Calu3 (cell line): ENCODE data around the gene RAD51B. TPM values are rescaled to one million over a fixed set of nuclear protein-coding genes. Genes with fewer than 3 reads are reported as not detected.

Experiments
- BruUV-seq: library from RNA; stranded (reverse); fragments of 400-500 nt; replicated peaks from 2 replicates; lab custom pipeline; 2021; lab: Mats Ljungman, UMichigan
- CTCF ChIA-PET: fragments of 300-600 bp; sonication (Branson Sonifier 250); formaldehyde crosslinking; loops from one replicate; lab custom pipeline; 2022; ENCODE audit warnings: antibody characterized with exemption; lab: Charles Lee
- DNase-seq: peaks from one replicate; pipeline ENCODE4 v3.0.0; 2022
- H3K27ac Mint-ChIP-seq: one replicate; pipeline ENCODE4 v1.8.0; 2022; ENCODE audit warnings: mixed read lengths; ENCODE audit not compliant: unreplicated experiment
- H3K27me3 Mint-ChIP-seq: one replicate; pipeline ENCODE4 v1.8.0; 2022; ENCODE audit warnings: mixed read lengths; ENCODE audit not compliant: unreplicated experiment
- H3K36me3 Mint-ChIP-seq: one replicate; pipeline ENCODE4 v1.8.0; 2022; ENCODE audit warnings: mild to moderate bottlenecking, moderate library complexity, mixed read lengths; ENCODE audit not compliant: insufficient read depth, unreplicated experiment
- H3K4me1 Mint-ChIP-seq: one replicate; pipeline ENCODE4 v1.8.0; 2022; ENCODE audit warnings: mild to moderate bottlenecking, low read depth, mixed read lengths; ENCODE audit not compliant: unreplicated experiment
- H3K4me3 Mint-ChIP-seq: one replicate; pipeline ENCODE4 v1.8.0; 2022; ENCODE audit warnings: mild to moderate bottlenecking, low read depth, moderate library complexity, mixed read lengths; ENCODE audit not compliant: unreplicated experiment
- H3K9me3 Mint-ChIP-seq: one replicate; pipeline ENCODE4 v1.8.0; 2022; ENCODE audit warnings: low read depth, mixed read lengths; ENCODE audit not compliant: unreplicated experiment
- intact Hi-C: fragments of 100-400 bp; cut with micrococcal nuclease; formaldehyde crosslinking; loops from one replicate; pipeline ENCODE4 v1.10.0; 2022; ENCODE audit not compliant: unreplicated experiment
- total RNA-seq: library from RNA; stranded (reverse); gene quantifications from 2 replicates; pipeline ENCODE4 v1.2.3, GENCODE V29; 2022
- TF ChIP-seq, protein P1 (sequence below): fragments of 200-600 bp; IDR thresholded peaks from one replicate; pipeline ENCODE4 v1.8.0; 2022; ENCODE audit warnings: antibody characterized with exemption; ENCODE audit not compliant: unreplicated experiment

Gene RAD51B
- total RNA-seq, 1 experiment from 2014 or later = 24.7 TPM

DNA sequence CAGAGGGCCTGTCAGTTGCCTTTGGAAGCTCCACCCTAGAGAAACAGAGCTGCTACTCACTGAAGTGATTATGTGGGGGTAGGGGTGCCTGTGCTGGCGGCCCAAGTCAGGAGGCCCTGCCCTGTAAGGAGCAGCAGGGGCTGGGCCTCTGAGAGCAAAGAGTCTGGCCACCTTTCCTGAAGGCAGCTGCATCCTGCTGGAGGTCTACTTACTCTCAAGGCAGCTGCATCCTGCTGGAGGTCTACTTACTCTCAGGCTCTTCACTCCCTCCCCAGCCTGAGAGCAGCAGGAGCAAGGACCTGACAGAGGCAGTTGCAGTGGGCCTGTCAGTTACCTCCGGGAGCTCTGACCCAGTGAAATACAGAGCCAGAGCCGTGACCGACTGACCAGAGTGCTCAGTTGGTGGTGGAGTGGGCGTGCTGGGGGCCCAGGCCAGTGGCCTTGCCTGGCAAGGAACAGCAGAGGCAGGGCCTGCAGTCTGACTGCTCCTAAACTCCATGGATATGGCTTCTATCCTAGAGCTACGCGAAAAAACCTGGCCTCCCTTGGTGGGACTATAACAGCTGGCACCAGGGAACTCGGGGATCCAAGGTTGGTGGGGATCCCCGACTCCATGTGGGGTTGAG, 32.3 kb downstream of the RAD51B start:
- no peaks in the 10 kb centered on the region for H3K9me3 Mint-ChIP-seq
- no TSS peak for BruUV-seq
- H3K4me3 Mint-ChIP-seq = no peak overlapping the region
- DNase-seq = no peak
- no peaks in the 10 kb centered on the region for H3K4me1 Mint-ChIP-seq
- H3K36me3 Mint-ChIP-seq = no peaks in the 10 kb centered on the region
- intact Hi-C loops = no loop called here
- H3K27me3 Mint-ChIP-seq = no peaks in the 10 kb centered on the region
- CTCF ChIA-PET = interaction anchor here (0.6 kb wide), 1 partner anchor 846 kb away, joined by 3 read pairs; no protein-coding TSS in a partner anchor
- no peak overlapping the region for H3K27ac Mint-ChIP-seq
- TF ChIP-seq, protein P1, sequence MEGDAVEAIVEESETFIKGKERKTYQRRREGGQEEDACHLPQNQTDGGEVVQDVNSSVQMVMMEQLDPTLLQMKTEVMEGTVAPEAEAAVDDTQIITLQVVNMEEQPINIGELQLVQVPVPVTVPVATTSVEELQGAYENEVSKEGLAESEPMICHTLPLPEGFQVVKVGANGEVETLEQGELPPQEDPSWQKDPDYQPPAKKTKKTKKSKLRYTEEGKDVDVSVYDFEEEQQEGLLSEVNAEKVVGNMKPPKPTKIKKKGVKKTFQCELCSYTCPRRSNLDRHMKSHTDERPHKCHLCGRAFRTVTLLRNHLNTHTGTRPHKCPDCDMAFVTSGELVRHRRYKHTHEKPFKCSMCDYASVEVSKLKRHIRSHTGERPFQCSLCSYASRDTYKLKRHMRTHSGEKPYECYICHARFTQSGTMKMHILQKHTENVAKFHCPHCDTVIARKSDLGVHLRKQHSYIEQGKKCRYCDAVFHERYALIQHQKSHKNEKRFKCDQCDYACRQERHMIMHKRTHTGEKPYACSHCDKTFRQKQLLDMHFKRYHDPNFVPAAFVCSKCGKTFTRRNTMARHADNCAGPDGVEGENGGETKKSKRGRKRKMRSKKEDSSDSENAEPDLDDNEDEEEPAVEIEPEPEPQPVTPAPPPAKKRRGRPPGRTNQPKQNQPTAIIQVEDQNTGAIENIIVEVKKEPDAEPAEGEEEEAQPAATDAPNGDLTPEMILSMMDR = no peak

DNA sequence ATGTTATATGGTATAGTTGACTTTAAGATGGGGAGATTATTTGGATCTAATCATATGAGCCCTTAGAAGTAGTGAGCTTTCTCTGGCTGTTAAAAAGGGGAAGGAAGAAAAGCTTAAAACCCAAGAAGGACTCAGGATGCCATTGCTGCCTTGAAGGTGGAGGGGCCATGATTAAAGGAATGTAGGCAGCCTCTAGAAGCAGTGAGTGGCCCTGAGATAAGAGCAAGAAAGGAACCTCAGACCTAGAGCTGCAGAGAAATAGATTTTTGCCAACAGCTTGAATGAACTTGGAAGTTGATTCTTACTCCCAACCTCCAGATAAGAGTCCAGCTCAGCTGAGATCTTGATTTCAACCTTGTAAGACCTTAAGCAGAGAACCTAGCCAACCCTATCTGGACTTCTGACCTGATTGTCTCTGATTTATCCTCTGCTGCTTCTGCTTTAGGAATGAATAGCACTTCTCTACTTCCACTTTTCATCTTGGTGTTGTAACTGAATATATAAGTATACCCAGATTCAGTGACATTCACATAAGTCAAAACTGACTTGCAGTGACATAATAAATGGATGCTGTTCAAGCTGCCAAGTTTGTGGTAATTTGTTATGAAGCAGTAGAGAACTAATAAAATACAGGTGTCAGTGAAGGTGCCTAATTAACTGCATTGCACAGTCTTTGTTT, 33.5 kb downstream of the RAD51B start:
- Mint-ChIP-seq H3K4me1 (no peaks in the 10 kb centered on the region), H3K9me3 (no peaks in the 10 kb centered on the region), H3K36me3 (no peaks in the 10 kb centered on the region), H3K4me3 (no peak overlapping the region), H3K27ac (no peak overlapping the region), H3K27me3 (no peaks in the 10 kb centered on the region)
- intact Hi-C loops = no loop called here
- no peak for DNase-seq
- TF ChIP-seq, protein P1 = no peak
- BruUV-seq = no TSS peak
- CTCF ChIA-PET = no interaction called here

DNA sequence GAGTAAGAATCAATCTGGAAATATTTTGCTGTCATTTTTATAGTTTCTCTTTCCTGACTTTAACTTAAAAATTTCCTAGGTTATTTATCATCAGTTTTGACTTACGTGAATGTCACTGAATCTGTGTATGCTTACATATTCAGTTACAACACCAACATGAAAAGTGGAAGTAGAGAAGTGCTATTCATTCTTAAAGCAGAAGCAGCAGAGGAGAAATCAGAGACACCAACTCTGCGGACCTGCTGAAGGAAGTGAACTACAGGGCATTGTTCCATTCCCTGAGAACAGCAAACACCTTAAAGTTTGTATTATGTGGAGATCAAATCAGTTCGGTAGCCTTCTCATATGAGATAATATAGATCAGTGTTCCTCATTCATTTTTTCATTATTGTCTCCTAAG, 34.1 kb downstream of the RAD51B start:
- Mint-ChIP-seq H3K4me3 (no peak overlapping the region), H3K4me1 (no peaks in the 10 kb centered on the region), H3K27me3 (no peaks in the 10 kb centered on the region), H3K9me3 (no peaks in the 10 kb centered on the region), H3K36me3 (no peaks in the 10 kb centered on the region), H3K27ac (no peak overlapping the region)
- no TSS peak for BruUV-seq
- CTCF ChIA-PET = no interaction called here
- DNase-seq = no peak
- intact Hi-C loops = no loop called here
- TF ChIP-seq, protein P1 = no peak

DNA sequence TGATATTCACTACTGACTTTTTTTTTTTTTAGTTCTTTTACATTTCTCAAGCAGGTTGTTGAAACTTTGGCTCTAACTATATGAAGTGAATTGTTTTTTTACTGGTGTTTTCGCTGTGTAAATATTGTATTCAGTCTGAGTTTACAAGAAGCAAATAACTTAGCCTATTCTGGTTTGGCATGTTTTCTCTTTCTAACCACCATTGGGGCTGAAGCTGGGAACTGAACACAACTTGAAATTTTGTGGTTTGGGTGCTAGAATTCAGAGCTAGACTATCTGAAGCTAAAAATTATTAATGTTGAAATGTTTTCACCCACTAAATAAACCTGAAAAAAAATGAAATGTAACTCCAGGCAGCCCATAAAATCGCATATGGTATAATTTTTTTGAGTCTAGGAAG, 37.2 kb downstream of the RAD51B start:
- TF ChIP-seq, protein P1 = no peak

More for the DNA sequence above, 37.2 kb downstream of the RAD51B start:
- Mint-ChIP-seq H3K27ac (no peak overlapping the region), H3K9me3 (no peaks in the 10 kb centered on the region), H3K4me1 (no peaks in the 10 kb centered on the region), H3K27me3 (no peaks in the 10 kb centered on the region), H3K4me3 (no peak overlapping the region), H3K36me3 (no peaks in the 10 kb centered on the region)
- CTCF ChIA-PET = no interaction called here
- DNase-seq = no peak
- no TSS peak for BruUV-seq
- intact Hi-C loops = no loop called here
